ENCODE data around the gene CAMTA1. TPM values are rescaled to one million over a fixed set of nuclear protein-coding genes. Genes with fewer than 3 reads are reported as not detected.

Gene CAMTA1
- polyA plus RNA-seq, 1 experiment = 64.9 TPM

DNA sequence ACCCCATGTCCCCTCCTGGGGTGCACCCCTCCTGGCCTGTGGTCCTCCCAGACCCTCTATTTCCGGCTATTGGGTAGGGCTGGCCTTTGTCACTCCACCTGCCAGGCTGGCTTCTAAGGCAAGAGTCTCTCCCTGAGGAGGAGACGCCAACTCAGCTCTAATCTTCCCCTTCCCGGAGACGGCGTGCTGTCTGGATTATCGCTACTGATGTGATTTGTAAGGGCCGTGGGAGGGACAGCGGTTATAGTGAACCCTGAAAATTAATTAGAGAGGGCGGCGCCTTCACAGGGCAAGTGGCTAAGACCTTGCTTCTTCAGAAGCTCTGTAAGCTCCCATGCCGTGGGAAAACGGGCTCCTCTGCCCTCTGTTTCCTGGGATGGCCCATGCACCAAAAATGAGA, 778.9 kb downstream of the CAMTA1 start:
- Histone ChIP-seq H3K27me3 (ENCODE audit: control insufficient read depth, insufficient read depth, low read length) (no peaks in the 10 kb centered on the region), H3K9me3 (ENCODE audit: control insufficient read depth, insufficient read depth, low read length) (no peaks in the 10 kb centered on the region; the same call in 1 of the 2 replicates), H3K27ac (ENCODE audit: low read depth, low read length) (no peak overlapping the region), H3K4me3 (ENCODE audit: low read depth, low read length) (no peak overlapping the region)
- TF ChIP-seq, protein P1, sequence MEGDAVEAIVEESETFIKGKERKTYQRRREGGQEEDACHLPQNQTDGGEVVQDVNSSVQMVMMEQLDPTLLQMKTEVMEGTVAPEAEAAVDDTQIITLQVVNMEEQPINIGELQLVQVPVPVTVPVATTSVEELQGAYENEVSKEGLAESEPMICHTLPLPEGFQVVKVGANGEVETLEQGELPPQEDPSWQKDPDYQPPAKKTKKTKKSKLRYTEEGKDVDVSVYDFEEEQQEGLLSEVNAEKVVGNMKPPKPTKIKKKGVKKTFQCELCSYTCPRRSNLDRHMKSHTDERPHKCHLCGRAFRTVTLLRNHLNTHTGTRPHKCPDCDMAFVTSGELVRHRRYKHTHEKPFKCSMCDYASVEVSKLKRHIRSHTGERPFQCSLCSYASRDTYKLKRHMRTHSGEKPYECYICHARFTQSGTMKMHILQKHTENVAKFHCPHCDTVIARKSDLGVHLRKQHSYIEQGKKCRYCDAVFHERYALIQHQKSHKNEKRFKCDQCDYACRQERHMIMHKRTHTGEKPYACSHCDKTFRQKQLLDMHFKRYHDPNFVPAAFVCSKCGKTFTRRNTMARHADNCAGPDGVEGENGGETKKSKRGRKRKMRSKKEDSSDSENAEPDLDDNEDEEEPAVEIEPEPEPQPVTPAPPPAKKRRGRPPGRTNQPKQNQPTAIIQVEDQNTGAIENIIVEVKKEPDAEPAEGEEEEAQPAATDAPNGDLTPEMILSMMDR (IDR thresholded peaks at IDR 0.05; ENCODE audit: low read depth, low read length) = no peak
- ChIA-PET POLR2A (no interaction called here), CTCF (no interaction called here)
- DNase-seq (ENCODE audit: low read depth, low spot score) = no peak

DNA sequence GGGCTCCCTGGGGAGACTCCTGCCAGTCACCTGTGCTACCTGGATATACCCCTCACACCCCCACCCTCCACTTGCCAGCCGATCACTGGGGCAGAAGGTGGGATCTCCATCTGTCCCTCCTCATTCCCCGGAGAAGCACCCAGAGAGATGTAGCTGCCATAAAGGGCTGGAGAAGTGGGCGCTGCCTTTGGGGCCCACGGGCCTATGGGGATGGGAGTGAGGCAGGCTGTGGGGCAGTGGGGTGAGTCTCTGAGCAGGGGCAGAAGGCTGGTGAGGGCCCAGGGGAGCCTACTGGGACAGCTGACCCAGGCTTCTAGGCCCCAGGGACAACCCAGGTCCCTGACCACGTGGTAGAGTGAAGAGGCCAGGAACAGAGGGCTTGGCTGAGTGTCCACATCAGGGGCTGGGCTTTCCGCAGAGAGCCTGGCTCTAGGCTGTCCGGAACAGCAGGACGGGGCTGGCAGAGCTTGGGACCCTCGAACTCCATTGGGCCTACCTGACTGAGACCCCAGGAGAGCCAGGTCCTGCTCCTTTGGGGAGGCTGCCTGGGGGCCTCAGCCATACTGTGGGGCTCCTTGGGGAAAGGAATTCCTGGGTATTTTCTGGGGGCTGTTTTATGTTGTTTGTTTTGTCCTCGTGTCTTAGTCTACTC, 780.0 kb downstream of the CAMTA1 start:
- POLR2A ChIA-PET = no interaction called here
- no peaks in the 10 kb centered on the region; the same call in 1 of the 2 replicates for H3K9me3 ChIP-seq (ENCODE audit: control insufficient read depth, insufficient read depth, low read length)
- DNase-seq (ENCODE audit: low read depth, low spot score) = no peak
- no peaks in the 10 kb centered on the region for H3K27me3 ChIP-seq (ENCODE audit: control insufficient read depth, insufficient read depth, low read length)
- no peak overlapping the region for H3K4me3 ChIP-seq (ENCODE audit: low read depth, low read length)
- H3K27ac ChIP-seq (ENCODE audit: low read depth, low read length) = no peak overlapping the region
- TF ChIP-seq, protein P1 (IDR thresholded peaks at IDR 0.05; ENCODE audit: low read depth, low read length) = no peak
- CTCF ChIA-PET = no interaction called here

- Histone ChIP-seq H3K27me3 (ENCODE audit: control insufficient read depth, insufficient read depth, low read length) (no peaks in the 10 kb centered on the region), H3K4me3 (ENCODE audit: low read depth, low read length) (no peak overlapping the region), H3K9me3 (ENCODE audit: control insufficient read depth, insufficient read depth, low read length) (no peaks in the 10 kb centered on the region; the same call in 1 of the 2 replicates), H3K27ac (ENCODE audit: low read depth, low read length) (no peak overlapping the region)
- ChIA-PET CTCF (no interaction called here), POLR2A (no interaction called here)
- DNase-seq (ENCODE audit: low read depth, low spot score) = no peak
- TF ChIP-seq, protein P1 (IDR thresholded peaks at IDR 0.05; ENCODE audit: low read depth, low read length) = no peak
These were observed 781.4 kb downstream of the CAMTA1 start for GRCh38 chr1:7566417-7567375.

DNA sequence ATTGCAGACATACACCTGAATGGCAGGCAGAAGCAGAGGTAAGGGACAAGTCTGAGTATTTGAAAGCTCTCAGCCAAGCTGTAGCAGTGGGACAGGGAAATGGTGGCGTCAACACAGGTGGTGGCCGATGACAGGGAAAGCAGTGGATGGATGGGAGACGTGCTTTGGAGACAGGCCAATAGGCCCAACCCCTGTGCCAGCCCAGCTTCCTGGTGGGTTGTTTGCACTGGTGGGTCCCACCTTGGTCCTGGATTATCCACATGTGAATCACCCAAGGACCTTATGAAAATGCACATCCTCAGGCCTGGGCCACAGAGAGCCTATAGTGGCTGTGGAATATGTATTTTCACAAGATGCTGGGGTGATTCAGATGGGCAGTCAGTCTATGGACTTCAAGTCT, 782.1 kb downstream of the CAMTA1 start:
- no peak overlapping the region for H3K27ac ChIP-seq (ENCODE audit: low read depth, low read length)
- H3K4me3 ChIP-seq (ENCODE audit: low read depth, low read length) = no peak overlapping the region
- TF ChIP-seq, protein P1 (IDR thresholded peaks at IDR 0.05; ENCODE audit: low read depth, low read length) = no peak
- POLR2A ChIA-PET = no interaction called here
- no peaks in the 10 kb centered on the region for H3K27me3 ChIP-seq (ENCODE audit: control insufficient read depth, insufficient read depth, low read length)
- CTCF ChIA-PET = no interaction called here
- H3K9me3 ChIP-seq (ENCODE audit: control insufficient read depth, insufficient read depth, low read length) = no peaks in the 10 kb centered on the region; the same call in 1 of the 2 replicates
- no peak for DNase-seq (ENCODE audit: low read depth, low spot score)

DNA sequence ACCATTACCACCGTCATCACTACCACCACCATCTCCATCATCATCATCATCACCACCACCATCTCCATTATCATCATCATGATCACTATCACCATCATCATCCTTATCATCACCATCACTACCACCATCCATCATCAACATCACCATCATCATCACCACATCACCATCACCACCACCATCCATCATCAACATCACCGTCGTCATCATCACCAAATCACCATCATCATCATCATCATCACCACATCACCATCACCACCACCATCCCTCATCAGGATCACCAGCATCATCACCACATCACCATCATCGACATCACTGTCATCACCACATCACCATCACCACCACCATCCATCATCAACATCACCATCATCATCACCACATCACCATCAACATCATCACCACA, 782.8 kb downstream of the CAMTA1 start:
- Histone ChIP-seq H3K4me3 (ENCODE audit: low read depth, low read length) (no peak overlapping the region), H3K27me3 (ENCODE audit: control insufficient read depth, insufficient read depth, low read length) (no peaks in the 10 kb centered on the region), H3K9me3 (ENCODE audit: control insufficient read depth, insufficient read depth, low read length) (no peaks in the 10 kb centered on the region; the same call in 1 of the 2 replicates), H3K27ac (ENCODE audit: low read depth, low read length) (no peak overlapping the region)
- TF ChIP-seq, protein P1 (IDR thresholded peaks at IDR 0.05; ENCODE audit: low read depth, low read length) = no peak
- ChIA-PET POLR2A (no interaction called here), CTCF (no interaction called here)
- no peak for DNase-seq (ENCODE audit: low read depth, low spot score)
